Measurements from ENCODE around the gene TLR7. TPM values are rescaled to one million over a fixed set of nuclear protein-coding genes. Genes with fewer than 3 reads are reported as not detected.

Gene TLR7
- total RNA-seq, 3 donors from 2014 or later: 0.72 to 1.7 (median 0.81) TPM

DNA sequence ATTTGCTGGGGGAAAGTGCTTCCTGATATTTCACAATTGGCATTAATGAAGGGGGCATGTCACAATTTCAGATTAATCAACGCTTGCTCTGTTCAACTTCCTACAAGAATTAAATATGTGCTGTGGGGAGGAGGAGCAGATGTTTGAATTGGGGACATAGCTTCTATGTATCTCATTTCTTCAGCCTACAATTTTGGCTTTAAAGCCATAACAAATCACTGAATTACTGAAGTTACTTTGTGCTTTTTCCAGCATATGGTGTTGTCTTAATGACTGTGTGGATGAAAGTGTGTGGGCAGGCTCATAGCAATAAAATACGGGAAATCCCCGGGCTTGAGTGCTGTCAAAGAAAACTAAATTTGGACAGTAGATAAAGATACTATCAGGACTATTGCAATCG, 813 bp downstream of the TLR7 start:
- no peak for ATAC-seq
- intact Hi-C loops (cut with DNase I, micrococcal nuclease): no loop called here
- TF ChIP-seq, protein P1, sequence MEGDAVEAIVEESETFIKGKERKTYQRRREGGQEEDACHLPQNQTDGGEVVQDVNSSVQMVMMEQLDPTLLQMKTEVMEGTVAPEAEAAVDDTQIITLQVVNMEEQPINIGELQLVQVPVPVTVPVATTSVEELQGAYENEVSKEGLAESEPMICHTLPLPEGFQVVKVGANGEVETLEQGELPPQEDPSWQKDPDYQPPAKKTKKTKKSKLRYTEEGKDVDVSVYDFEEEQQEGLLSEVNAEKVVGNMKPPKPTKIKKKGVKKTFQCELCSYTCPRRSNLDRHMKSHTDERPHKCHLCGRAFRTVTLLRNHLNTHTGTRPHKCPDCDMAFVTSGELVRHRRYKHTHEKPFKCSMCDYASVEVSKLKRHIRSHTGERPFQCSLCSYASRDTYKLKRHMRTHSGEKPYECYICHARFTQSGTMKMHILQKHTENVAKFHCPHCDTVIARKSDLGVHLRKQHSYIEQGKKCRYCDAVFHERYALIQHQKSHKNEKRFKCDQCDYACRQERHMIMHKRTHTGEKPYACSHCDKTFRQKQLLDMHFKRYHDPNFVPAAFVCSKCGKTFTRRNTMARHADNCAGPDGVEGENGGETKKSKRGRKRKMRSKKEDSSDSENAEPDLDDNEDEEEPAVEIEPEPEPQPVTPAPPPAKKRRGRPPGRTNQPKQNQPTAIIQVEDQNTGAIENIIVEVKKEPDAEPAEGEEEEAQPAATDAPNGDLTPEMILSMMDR (IDR thresholded peaks at IDR 0.05): no peak
- Histone ChIP-seq H3K4me3 (no peak overlapping the region), H3K36me3 (ENCODE audit: low read depth) (no peaks in the 10 kb centered on the region), H3K4me1 (ENCODE audit: low read depth) (no peaks in the 10 kb centered on the region), H3K9me3 (no peaks in the 10 kb centered on the region)
- DNase-seq: no peak

DNA sequence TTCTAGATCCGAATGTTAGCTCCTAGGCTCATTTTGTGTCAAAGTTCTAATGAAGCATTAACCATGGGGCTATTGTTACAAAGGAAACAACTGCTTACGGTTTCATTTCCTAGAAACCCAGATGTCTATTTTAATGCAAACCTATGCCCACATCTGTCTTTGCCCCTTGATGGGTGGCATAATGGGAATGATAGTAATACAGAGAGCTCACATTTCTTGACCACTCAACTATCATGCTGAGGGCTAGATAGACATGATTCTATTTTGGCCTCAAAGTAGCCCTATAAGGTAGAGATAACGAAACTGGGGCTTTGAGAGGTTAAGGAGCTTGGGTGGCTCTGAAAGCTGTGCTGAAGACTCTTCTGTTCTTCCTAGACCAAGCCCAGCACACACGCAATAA, 1.9 kb downstream of the TLR7 start:
- TF ChIP-seq, protein P1 (IDR thresholded peaks at IDR 0.05): no peak
- intact Hi-C loops (cut with DNase I, micrococcal nuclease): no loop called here
- DNase-seq (no peak), ATAC-seq (no peak)
- H3K9me3 ChIP-seq: no peaks in the 10 kb centered on the region
- no peaks in the 10 kb centered on the region for H3K4me1 ChIP-seq (ENCODE audit: low read depth)
- no peaks in the 10 kb centered on the region for H3K36me3 ChIP-seq (ENCODE audit: low read depth)
- H3K4me3 ChIP-seq: no peak overlapping the region

DNA sequence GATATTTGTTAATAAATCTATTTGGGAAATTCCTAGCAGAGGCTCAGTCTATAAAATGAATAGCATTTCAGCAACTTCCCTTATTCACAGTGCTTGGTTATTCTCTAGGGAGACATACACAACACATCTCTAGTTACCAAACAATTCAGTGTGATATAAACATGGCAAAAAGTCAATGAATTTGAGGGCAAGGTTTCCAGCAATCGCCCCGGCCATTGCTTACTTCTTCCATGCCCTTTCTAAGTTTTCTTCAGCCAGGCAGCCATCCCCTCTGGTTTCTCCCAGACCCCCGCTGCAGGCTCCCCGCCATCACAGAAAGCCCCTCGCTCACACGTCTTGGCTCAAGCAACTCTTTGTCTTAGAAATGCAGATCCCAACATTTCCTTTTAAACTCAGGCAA, 4.4 kb downstream of the TLR7 start:
- H3K9me3 ChIP-seq: no peaks in the 10 kb centered on the region
- H3K36me3 ChIP-seq (ENCODE audit: low read depth): no peaks in the 10 kb centered on the region
- DNase-seq: no peak
- H3K4me3 ChIP-seq: no peak overlapping the region
- no peaks in the 10 kb centered on the region for H3K4me1 ChIP-seq (ENCODE audit: low read depth)
- TF ChIP-seq, protein P1 (IDR thresholded peaks at IDR 0.05): no peak
- no peak for ATAC-seq
- intact Hi-C loops (cut with DNase I, micrococcal nuclease): no loop called here

DNA sequence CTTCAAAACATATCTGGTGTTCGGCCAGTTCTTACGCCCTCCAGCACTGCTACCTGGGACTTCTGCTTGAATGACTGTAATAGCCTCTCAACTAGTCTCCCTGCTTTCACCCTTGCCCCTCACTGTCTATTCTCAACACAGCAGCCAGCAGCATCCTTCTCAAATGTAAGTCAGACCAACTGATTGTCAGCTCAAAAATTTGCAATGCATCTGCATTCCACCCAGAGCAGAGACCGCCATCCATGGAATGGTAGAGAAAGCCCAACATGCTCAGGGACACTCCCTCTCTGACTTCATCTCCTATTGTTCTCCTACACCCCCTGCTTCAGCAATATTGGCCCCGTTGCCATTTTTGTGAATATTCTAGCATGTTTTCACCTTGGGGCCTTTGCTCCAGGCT, 5.9 kb downstream of the TLR7 start:
- ATAC-seq (no peak), DNase-seq (no peak)
- intact Hi-C loops (cut with DNase I, micrococcal nuclease): no loop called here
- no peaks in the 10 kb centered on the region for H3K36me3 ChIP-seq (ENCODE audit: low read depth)
- H3K4me3 ChIP-seq: no peak overlapping the region
- TF ChIP-seq, protein P1 (IDR thresholded peaks at IDR 0.05): no peak
- no peaks in the 10 kb centered on the region for H3K4me1 ChIP-seq (ENCODE audit: low read depth)
- no peaks in the 10 kb centered on the region for H3K9me3 ChIP-seq

DNA sequence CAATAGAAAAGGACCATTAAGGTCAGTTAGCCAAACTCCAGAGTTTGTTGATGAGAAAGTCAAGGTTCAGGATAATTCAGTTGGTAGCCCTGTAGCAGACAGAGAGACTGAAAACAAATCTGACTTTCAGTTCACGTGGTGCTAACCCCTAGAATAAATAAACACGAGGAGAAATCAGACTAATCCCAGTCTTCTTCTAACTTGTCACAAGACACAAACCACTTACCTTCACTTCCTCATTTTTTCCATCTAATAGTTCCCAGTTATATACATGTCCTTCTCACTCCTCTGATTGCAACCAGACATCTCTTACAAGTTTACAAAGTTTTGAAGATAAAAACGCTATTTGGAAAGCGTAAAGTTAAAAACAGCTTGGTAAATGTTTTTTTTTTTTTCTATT, 7.7 kb downstream of the TLR7 start:
- Histone ChIP-seq H3K4me1 (ENCODE audit: low read depth) (no peaks in the 10 kb centered on the region), H3K9me3 (no peaks in the 10 kb centered on the region), H3K36me3 (ENCODE audit: low read depth) (no peaks in the 10 kb centered on the region), H3K4me3 (no peak overlapping the region)
- intact Hi-C loops (cut with DNase I, micrococcal nuclease): no loop called here
- ATAC-seq: no peak
- TF ChIP-seq, protein P1 (IDR thresholded peaks at IDR 0.05): no peak
- no peak for DNase-seq

DNA sequence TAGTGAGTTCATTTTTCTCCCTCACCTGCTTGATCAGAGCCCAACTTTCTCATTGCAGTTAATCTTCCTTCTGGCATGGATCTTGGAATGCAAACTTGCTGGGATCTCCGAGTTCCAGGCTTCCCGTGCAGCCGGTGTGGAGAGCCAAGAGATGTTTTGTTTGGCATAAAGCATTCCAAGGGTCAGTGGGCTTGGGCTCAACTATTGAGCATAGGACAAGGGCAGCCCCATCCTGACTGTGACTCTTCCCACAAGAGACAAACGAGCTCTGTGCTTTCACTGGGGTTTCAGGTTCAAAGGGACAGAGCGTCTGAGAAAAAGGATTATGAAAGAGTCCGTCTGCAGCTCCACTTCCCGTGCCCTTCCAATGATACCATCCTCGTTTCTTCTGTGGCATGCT, 10.5 kb downstream of the TLR7 start:
- DNase-seq (no peak), ATAC-seq (no peak)
- no peaks in the 10 kb centered on the region for H3K36me3 ChIP-seq (ENCODE audit: low read depth)
- no peak overlapping the region for H3K4me3 ChIP-seq
- TF ChIP-seq, protein P1 (IDR thresholded peaks at IDR 0.05): no peak
- intact Hi-C loops (cut with DNase I, micrococcal nuclease): no loop called here
- H3K9me3 ChIP-seq: no peaks in the 10 kb centered on the region
- no peaks in the 10 kb centered on the region for H3K4me1 ChIP-seq (ENCODE audit: low read depth)
